H9 (cell line): Measurements from ENCODE around the gene RPL10A. TPM values are rescaled to one million over a fixed set of nuclear protein-coding genes. Genes with fewer than 3 reads are reported as not detected.

ENCODE experiments used
- DNase-seq: peaks from one replicate; pipeline ENCODE4 v3.0.0-alpha.2; 2017
- H2AFZ ChIP-seq: one replicate; pipeline ENCODE4 v1.6.1; 2013; ENCODE audit warnings: mild to moderate bottlenecking, low read length, control low read depth, moderate library complexity
- H2AK5ac ChIP-seq: 2 replicates; pipeline ENCODE4 v1.6.1; 2013; ENCODE audit warnings: low read length, control low read depth, mixed read lengths; ENCODE audit not compliant: insufficient read length
- H2BK120ac ChIP-seq: one replicate; pipeline ENCODE4 v1.6.1; 2013; ENCODE audit warnings: low read depth, mild to moderate bottlenecking, low read length, control low read depth, inconsistent platforms; ENCODE audit not compliant: poor library complexity, severe bottlenecking
- H2BK12ac ChIP-seq: 2 replicates; pipeline ENCODE4 v1.6.1; 2013; ENCODE audit warnings: low read length, control low read depth, mixed read lengths, low read depth; ENCODE audit not compliant: insufficient read length
- H2BK15ac ChIP-seq: 2 replicates; pipeline ENCODE4 v1.6.1; 2013; ENCODE audit warnings: low read depth, low read length, control low read depth
- H2BK20ac ChIP-seq: one replicate; pipeline ENCODE4 v1.6.1; 2013; ENCODE audit warnings: low read depth, mild to moderate bottlenecking, low read length, control low read depth, inconsistent platforms; ENCODE audit not compliant: poor library complexity, severe bottlenecking
- H2BK5ac ChIP-seq: 2 replicates; pipeline ENCODE4 v1.6.1; 2013; ENCODE audit warnings: low read length, control low read depth, mixed read lengths; ENCODE audit not compliant: insufficient read length
- H3K14ac ChIP-seq: 2 replicates; pipeline ENCODE4 v1.6.1; 2013; ENCODE audit warnings: low read length, control low read depth; ENCODE audit not compliant: insufficient read depth
- H3K18ac ChIP-seq: 2 replicates; pipeline ENCODE4 v1.6.1; 2013; ENCODE audit warnings: low read depth, mild to moderate bottlenecking, mixed read lengths, low read length, control low read depth; ENCODE audit not compliant: insufficient read length
- H3K23ac ChIP-seq: 2 replicates; pipeline ENCODE4 v1.6.1; 2013; ENCODE audit warnings: low read length, control low read depth, mixed read lengths, low read depth; ENCODE audit not compliant: insufficient read length
- H3K23me2 ChIP-seq: 2 replicates; pipeline ENCODE4 v1.6.1; 2013; ENCODE audit warnings: low read depth, mild to moderate bottlenecking, mixed read lengths, low read length, control low read depth; ENCODE audit not compliant: insufficient read length, poor library complexity, severe bottlenecking
- H3K27ac ChIP-seq: 2 replicates; pipeline ENCODE4 v1.5.1; 2013; ENCODE audit warnings: low read length, control low read depth, mixed read lengths, low read depth; ENCODE audit not compliant: insufficient read length
- H3K27me3 ChIP-seq: 2 replicates; pipeline ENCODE4 v1.6.1; 2013; ENCODE audit warnings: low read length, control low read depth, inconsistent platforms; ENCODE audit not compliant: insufficient read depth
- H3K4ac ChIP-seq: 2 replicates; pipeline ENCODE4 v1.6.1; 2013; ENCODE audit warnings: low read depth, mild to moderate bottlenecking, control low read depth, inconsistent platforms, low read length, moderate library complexity
- H3K4me1 ChIP-seq: 2 replicates; pipeline ENCODE4 v1.6.1; 2013; ENCODE audit warnings: low read length, control low read depth, inconsistent platforms; ENCODE audit not compliant: insufficient read depth
- H3K4me2 ChIP-seq: 2 replicates; pipeline ENCODE4 v1.6.1; 2013; ENCODE audit warnings: low read length, control low read depth, mixed read lengths; ENCODE audit not compliant: insufficient read length, insufficient read depth
- H3K56ac ChIP-seq: 2 replicates; pipeline ENCODE4 v1.6.1; 2013; ENCODE audit warnings: low read depth, mild to moderate bottlenecking, mixed read lengths, low read length, control low read depth; ENCODE audit not compliant: insufficient read length
- H3K79me1 ChIP-seq: 2 replicates; pipeline ENCODE4 v1.6.1; 2013; ENCODE audit warnings: low read depth, mild to moderate bottlenecking, moderate library complexity, low read length, control low read depth, inconsistent platforms; ENCODE audit not compliant: insufficient read depth, poor library complexity, severe bottlenecking
- H3K79me2 ChIP-seq: 2 replicates; pipeline ENCODE4 v1.6.1; 2013; ENCODE audit warnings: low read length, control low read depth, inconsistent platforms; ENCODE audit not compliant: insufficient read depth
- H3K9ac ChIP-seq: 2 replicates; pipeline ENCODE4 v1.6.1; 2013; ENCODE audit warnings: low read length, control low read depth, mixed read lengths; ENCODE audit not compliant: insufficient read length; ENCODE audit errors: extremely low read depth
- H3K9me3 ChIP-seq: one replicate; pipeline ENCODE4 v1.6.1; 2013; ENCODE audit warnings: low read depth, low read length, inconsistent platforms; ENCODE audit not compliant: control insufficient read depth
- H3T11ph ChIP-seq: one replicate; pipeline ENCODE4 v1.6.1; 2013; ENCODE audit warnings: mild to moderate bottlenecking, low read length, control low read depth, inconsistent platforms
- H4K20me1 ChIP-seq: one replicate; pipeline ENCODE4 v1.6.1; 2013; ENCODE audit not compliant: control insufficient read depth, insufficient read length, insufficient read depth
- H4K5ac ChIP-seq: 2 replicates; pipeline ENCODE4 v1.6.1; 2013; ENCODE audit warnings: low read depth, mild to moderate bottlenecking, mixed read lengths, low read length, control low read depth; ENCODE audit not compliant: insufficient read length
- H4K8ac ChIP-seq: replicated peaks from 2 replicates; pipeline ENCODE4 v1.6.1; 2013; ENCODE audit warnings: low read length, control low read depth, mixed read lengths, low read depth; ENCODE audit not compliant: insufficient read length
- H4K91ac ChIP-seq: 2 replicates; pipeline ENCODE4 v1.6.1; 2013; ENCODE audit warnings: low read depth, mild to moderate bottlenecking, moderate library complexity, mixed read lengths, low read length, control low read depth; ENCODE audit not compliant: insufficient read length
- H3K27ac Mint-ChIP-seq, 3 experiments: 2 replicates in 2 of 3; 3 replicates in 1 of 3; pipeline ENCODE4 v1.8.0; 2020 to 2021; ENCODE audit warnings: mixed read lengths in 3 of 3, mild to moderate bottlenecking in 1 of 3, moderate library complexity in 1 of 3
- H3K27me3 Mint-ChIP-seq: 2 replicates; pipeline ENCODE4 v1.8.0; 2021; ENCODE audit warnings: low read depth, mild to moderate bottlenecking, moderate library complexity, mixed read lengths
- H3K36me3 Mint-ChIP-seq, 3 experiments: 2 replicates in 2 of 3; 3 replicates in 1 of 3; pipeline ENCODE4 v1.8.0; 2020 to 2021; ENCODE audit warnings: low read depth in 3 of 3, mixed read lengths in 3 of 3; ENCODE audit not compliant: insufficient read depth in 1 of 3
- H3K4me1 Mint-ChIP-seq, 2 experiments: 2 replicates each; pipeline ENCODE4 v1.8.0; 2020; ENCODE audit warnings: mixed read lengths in 2 of 2
- H3K4me3 Mint-ChIP-seq, 2 experiments: 2 replicates in 1 of 2; 3 replicates in 1 of 2; pipeline ENCODE4 v1.8.0; 2020 to 2021; ENCODE audit warnings: mild to moderate bottlenecking in 2 of 2, mixed read lengths in 2 of 2, moderate library complexity in 1 of 2
- H3K9me3 Mint-ChIP-seq, 2 experiments: 2 replicates in 1 of 2; 3 replicates in 1 of 2; pipeline ENCODE4 v1.8.0; 2020; ENCODE audit warnings: mild to moderate bottlenecking in 2 of 2, mixed read lengths in 2 of 2, moderate library complexity in 1 of 2
- CTCF ChIP-seq: fragments of 200-600 bp; sonication (generic); conservative IDR thresholded peaks from 3 replicates; pipeline ENCODE4 v1.8.0; 2021; ENCODE audit warnings: antibody characterized with exemption, mild to moderate bottlenecking
- WGBS: extraction: QIAGEN DNeasy Blood & Tissue Kit; methylation state at CpG from one replicate; pipeline ENCODE4 v1.1.7; 2013; ENCODE audit warnings: missing lambda C conversion rate, low lambda C conversion rate, mixed read lengths; ENCODE audit not compliant: insufficient read length; ENCODE audit errors: extremely low coverage; 5-methylcytosine and 5-hydroxymethylcytosine counted together
- total RNA-seq: library from RNA; stranded (reverse); gene quantifications from 2 replicates; pipeline ENCODE4 v1.2.1, GENCODE V29; 2021

The RPL10A gene
- total RNA-seq, 1 experiment from 2014 or later: 1,830 TPM

- Histone ChIP-seq H3K79me2 (no peaks in the 10 kb centered on the region), H2BK20ac (no peak overlapping the region), H4K91ac (no peak overlapping the region), H4K5ac (no peak overlapping the region), H2AFZ (no peak overlapping the region), H4K20me1 (no peaks in the 10 kb centered on the region), H3T11ph (no peak overlapping the region), H3K4me2 (no peak overlapping the region), H3K4ac (no peak overlapping the region), H3K27me3 (no peaks in the 10 kb centered on the region), H3K23ac (no peak overlapping the region), H2BK120ac (no peak overlapping the region), H3K79me1 (no peaks in the 10 kb centered on the region), H2AK5ac (no peak overlapping the region), H3K14ac (0 out of 2 replicates have a peak overlapping the region, but pooled peaks have one; percentile 24), H2BK12ac (no peak overlapping the region), H2BK5ac (no peak overlapping the region), H3K9ac (no peak overlapping the region), H3K27ac (no peak overlapping the region), H3K9me3 (no peaks in the 10 kb centered on the region), H2BK15ac (no peak overlapping the region), H3K4me1 (peaks cover 20% of the 10 kb centered on the region; the same call in 1 of the 2 replicates), H4K8ac (no peak overlapping the region), H3K18ac (peak overlapping the region; percentile 32), H3K23me2 (peaks cover 22% of the 10 kb centered on the region), H3K56ac (no peak overlapping the region)
- H3K27ac Mint-ChIP-seq: peak overlapping the region; percentile 53 to 77 (median 75); a peak in 5 of 7 replicates
- H3K36me3 Mint-ChIP-seq: peaks cover 2 to 15% (median 7%) of the 10 kb centered on the region in 3 experiments; a peak in 4 of 7 replicates
- no CpG with 5 or more reads among the region's 9 CpGs for WGBS
- peak; percentile 62 for DNase-seq
- H3K9me3 Mint-ChIP-seq: no peaks in the 10 kb centered on the region; a peak in 1 of 5 replicates
- H3K4me1 Mint-ChIP-seq: peaks cover 63 to 71% of the 10 kb centered on the region in 2 experiments
- peak overlapping the region; percentile 4 to 48; a peak in 2 of 5 replicates for H3K4me3 Mint-ChIP-seq
- TF ChIP-seq CTCF: no peak
- no peaks in the 10 kb centered on the region; the same call in none of the 2 replicates for H3K27me3 Mint-ChIP-seq
Observed at GRCh38 chr6:35487658-35488516, 19.7 kb downstream of the RPL10A start.
